PC-3 (cell line): ENCODE measurements around the gene WNT4. TPM values are rescaled to one million over a fixed set of nuclear protein-coding genes. Genes with fewer than 3 reads are reported as not detected.
A peak's percentile ranks its signal among the peaks of the same experiment; 100 is the strongest.

Experiments
- ATAC-seq: fragments of 200-7000 bp; cut with Tn5 transposase; 2 replicates; pipeline ENCODE4 v1.9.1; 2020; ENCODE audit warnings: mild to moderate bottlenecking, moderate library complexity
- Bru-seq: library from RNA; stranded (reverse); fragments of 400-500 nt; gene quantifications from one replicate; lab custom pipeline; 2021; lab: Mats Ljungman, UMichigan
- BruChase-seq, 2 experiments: library from RNA; stranded (reverse); fragments of 400-500 nt; gene quantifications; one replicate each; lab custom pipeline; 2021; lab: Mats Ljungman, UMichigan
- BruUV-seq: library from RNA; stranded (reverse); fragments of 400-500 nt; replicated peaks from 2 replicates; lab custom pipeline; 2021; lab: Mats Ljungman, UMichigan
- CTCF ChIA-PET: fragments of 300-600 bp; sonication (Branson Sonifier 250); formaldehyde crosslinking; loops from one replicate; lab custom pipeline; 2022; ENCODE audit warnings: antibody characterized with exemption; lab: Charles Lee
- POLR2A ChIA-PET: fragments of 300-600 bp; sonication (Branson Sonifier 250); formaldehyde crosslinking; loops from one replicate; lab custom pipeline; 2022; ENCODE audit warnings: antibody characterized with exemption; ENCODE audit not compliant: unreplicated experiment; lab: Charles Lee
- DNase-seq: peaks from one replicate; pipeline ENCODE4 v3.0.0-alpha.2; 2015
- H2AFZ ChIP-seq: fragments of 300-600 bp; sonication (generic); 2 replicates; pipeline ENCODE4 v1.6.0; 2016; ENCODE audit warnings: antibody characterized with exemption, low read length
- H3F3A ChIP-seq: fragments of 300-600 bp; sonication (generic); one replicate; pipeline ENCODE4 v1.6.0; 2017; ENCODE audit warnings: antibody characterized with exemption, low read length, control low read depth, mild to moderate bottlenecking; ENCODE audit not compliant: unreplicated experiment
- H3K27ac ChIP-seq: fragments of 300-600 bp; sonication (generic); 2 replicates; pipeline ENCODE4 v1.5.1; 2016; ENCODE audit warnings: mild to moderate bottlenecking, low read length
- H3K27me3 ChIP-seq: fragments of 300-600 bp; sonication (generic); 2 replicates; pipeline ENCODE4 v1.6.1; 2016; ENCODE audit warnings: low read length, mixed read lengths
- H3K36me3 ChIP-seq: fragments of 300-600 bp; sonication (generic); 2 replicates; pipeline ENCODE4 v1.6.1; 2016; ENCODE audit warnings: low read depth, mixed run types, low read length, mixed read lengths
- H3K4me1 ChIP-seq: fragments of 300-600 bp; sonication (generic); 2 replicates; pipeline ENCODE4 v1.5.1; 2016; ENCODE audit warnings: low read length; ENCODE audit not compliant: insufficient read depth
- H3K4me2 ChIP-seq: fragments of 300-600 bp; sonication (generic); 2 replicates; pipeline ENCODE4 v1.6.0; 2016; ENCODE audit warnings: low read length
- H3K4me3 ChIP-seq: fragments of 300-600 bp; sonication (generic); 2 replicates; pipeline ENCODE4 v1.5.1; 2016; ENCODE audit warnings: mild to moderate bottlenecking, low read length, mixed read lengths
- H3K79me2 ChIP-seq: fragments of 300-600 bp; sonication (generic); 2 replicates; pipeline ENCODE4 v1.6.1; 2017; ENCODE audit warnings: low read length, mixed read lengths
- H3K9ac ChIP-seq: fragments of 300-600 bp; sonication (generic); 2 replicates; pipeline ENCODE4 v1.6.0; 2016; ENCODE audit warnings: mild to moderate bottlenecking, low read length
- H3K9me2 ChIP-seq: fragments of 300-600 bp; sonication (generic); replicated peaks from 2 replicates; pipeline ENCODE4 v1.6.1; 2016; ENCODE audit warnings: mixed run types, low read length, mixed read lengths
- H3K9me3 ChIP-seq: fragments of 300-600 bp; sonication (generic); 2 replicates; pipeline ENCODE4 v1.6.1; 2016; ENCODE audit warnings: low read length, mixed read lengths
- H4K20me1 ChIP-seq: fragments of 300-600 bp; sonication (generic); 2 replicates; pipeline ENCODE4 v1.6.1; 2016; ENCODE audit warnings: low read length, mixed read lengths
- EZH2 ChIP-seq: fragments of 300-600 bp; sonication (generic); IDR thresholded peaks from one replicate; pipeline ENCODE4 v1.6.1; 2017; ENCODE audit warnings: antibody characterized with exemption, mild to moderate bottlenecking, low read length; ENCODE audit not compliant: unreplicated experiment
- EZH2phosphoT487 ChIP-seq: fragments of 300-600 bp; sonication (generic); IDR thresholded peaks from 2 replicates; pipeline ENCODE4 v1.6.1; 2018; ENCODE audit warnings: mild to moderate bottlenecking, antibody characterized with exemption, low read length, borderline replicate concordance
- intact Hi-C: fragments of 100-400 bp; cut with micrococcal nuclease; formaldehyde crosslinking; loops from 2 replicates; pipeline ENCODE4 v1.9.0; 2023
- long read RNA-seq: library from polyadenylated mRNA; unstranded; transcript quantifications from one replicate; pipeline ENCODE4 v2.0.0, GENCODE V29; 2021; ENCODE audit not compliant: unreplicated experiment
- total RNA-seq: library from RNA; depleted of rRNA; stranded (reverse); fragments of >200 nt; gene quantifications from 2 replicates; pipeline ENCODE4 v1.2.3, GENCODE V29; 2014; rRNA removed
- TF ChIP-seq, protein P1 (sequence below): fragments of 300-600 bp; sonication (generic); conservative IDR thresholded peaks from 2 replicates; pipeline ENCODE4 v1.5.1; 2017; ENCODE audit warnings: antibody characterized with exemption, low read depth, mild to moderate bottlenecking, low read length

WNT4 gene
- total RNA-seq (0.51 and 1.4 TPM in 2 replicates), Bru-seq, nascent RNA (percentile 42 among the genes with signal in this experiment), BruChase-seq, experiment 1, labeled RNA remaining after a 6-hour chase (percentile 35 among the genes with signal in this experiment), BruChase-seq, experiment 2, labeled RNA remaining after a 2-hour chase (percentile 41 among the genes with signal in this experiment)
- long read RNA-seq, transcript WNT4-201 (5 exons, 3,845 nt), result major isoform, 26 of 38 reads
- long read RNA-seq, partial matches to known transcripts, result 5 of 38 reads
- long read RNA-seq, other reads (novel, unspliced or antisense), result 7 of 38 reads

DNA sequence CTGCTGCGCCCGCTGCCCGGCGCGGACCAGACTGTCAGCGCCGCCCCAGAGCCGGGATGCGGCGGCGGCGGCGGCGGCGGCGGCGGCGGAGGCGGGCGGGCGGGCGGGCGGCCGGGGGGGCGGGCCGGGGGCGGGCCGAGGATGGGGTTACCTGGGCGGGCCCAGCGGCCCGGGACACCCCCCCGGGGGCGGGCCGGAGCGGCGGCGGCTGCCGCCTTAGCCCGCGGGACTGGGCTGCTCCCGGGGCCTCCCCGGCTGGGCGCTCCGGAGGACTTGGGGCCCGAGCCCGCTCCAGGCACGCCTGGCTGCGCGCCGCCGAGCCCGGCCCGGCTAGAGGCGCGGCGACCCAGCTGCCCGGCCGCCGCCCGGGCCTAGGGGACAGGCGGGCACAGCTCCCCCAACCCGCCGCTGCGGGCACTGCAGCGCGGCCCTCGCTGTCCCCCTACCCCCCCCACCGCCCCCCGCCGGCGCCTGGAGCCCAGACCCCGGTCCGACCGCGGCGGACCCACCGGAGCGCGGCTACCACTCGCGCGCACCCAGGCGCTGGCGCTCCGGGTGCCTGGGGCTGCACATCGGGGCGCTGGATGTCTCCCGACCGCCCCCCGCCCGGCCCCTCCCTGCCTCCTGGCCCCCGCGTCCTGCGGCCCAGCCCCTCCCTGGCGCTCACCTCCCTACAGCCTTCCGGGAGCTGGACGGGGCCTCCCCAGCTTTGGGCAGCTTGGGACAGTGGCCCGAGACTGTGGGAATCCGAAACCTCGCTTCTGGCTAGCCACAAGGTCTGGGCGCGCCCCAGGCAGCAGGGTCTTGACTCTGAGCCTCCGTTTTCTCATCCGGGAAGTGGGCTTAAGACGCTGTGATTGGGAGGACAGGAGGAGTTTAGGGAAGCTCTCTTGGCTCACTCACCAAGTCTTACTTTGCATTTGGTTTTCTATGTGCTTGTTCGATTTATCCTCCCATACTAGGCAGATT lies at the start of gene WNT4:
WNT4 (minus strand) TSS at position 33 of the 969 bp plus-strand sequence. CDS start 175 bp downstream, outside the sequence.
- Histone ChIP-seq H3K79me2 (no peaks in the 10 kb centered on the region), H3K4me3 (peak within 1 kb of the TSS; percentile 73), H2AFZ (peak within 1 kb of the TSS; percentile 75), H3K9ac (no peak within 1 kb of the TSS), H3K36me3 (no peaks in the 10 kb centered on the region), H3K4me2 (peak within 1 kb of the TSS; percentile 97), H3K27ac (no peak within 1 kb of the TSS), H3F3A (no peaks in the 10 kb centered on the region), H3K9me2 (no peaks in the 10 kb centered on the region), H3K4me1 (peaks cover 14% of the 10 kb centered on the region), H3K9me3 (no peaks in the 10 kb centered on the region), H3K27me3 (no peaks in the 10 kb centered on the region), H4K20me1 (no peaks in the 10 kb centered on the region)
- ATAC-seq, result peak; percentile 65
- TF ChIP-seq, protein P1, sequence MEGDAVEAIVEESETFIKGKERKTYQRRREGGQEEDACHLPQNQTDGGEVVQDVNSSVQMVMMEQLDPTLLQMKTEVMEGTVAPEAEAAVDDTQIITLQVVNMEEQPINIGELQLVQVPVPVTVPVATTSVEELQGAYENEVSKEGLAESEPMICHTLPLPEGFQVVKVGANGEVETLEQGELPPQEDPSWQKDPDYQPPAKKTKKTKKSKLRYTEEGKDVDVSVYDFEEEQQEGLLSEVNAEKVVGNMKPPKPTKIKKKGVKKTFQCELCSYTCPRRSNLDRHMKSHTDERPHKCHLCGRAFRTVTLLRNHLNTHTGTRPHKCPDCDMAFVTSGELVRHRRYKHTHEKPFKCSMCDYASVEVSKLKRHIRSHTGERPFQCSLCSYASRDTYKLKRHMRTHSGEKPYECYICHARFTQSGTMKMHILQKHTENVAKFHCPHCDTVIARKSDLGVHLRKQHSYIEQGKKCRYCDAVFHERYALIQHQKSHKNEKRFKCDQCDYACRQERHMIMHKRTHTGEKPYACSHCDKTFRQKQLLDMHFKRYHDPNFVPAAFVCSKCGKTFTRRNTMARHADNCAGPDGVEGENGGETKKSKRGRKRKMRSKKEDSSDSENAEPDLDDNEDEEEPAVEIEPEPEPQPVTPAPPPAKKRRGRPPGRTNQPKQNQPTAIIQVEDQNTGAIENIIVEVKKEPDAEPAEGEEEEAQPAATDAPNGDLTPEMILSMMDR, result no peak
- TF ChIP-seq EZH2, result no peak
- TF ChIP-seq EZH2phosphoT487, result no peak
- POLR2A ChIA-PET, result no interaction called here
- BruUV-seq, result no TSS peak
- DNase-seq, result peak; percentile 42
- intact Hi-C loops, result no loop called here
- CTCF ChIA-PET, result interaction anchor here (0.6 to 0.7 kb wide), 3 partner anchors 11 to 1602 kb away, joined by 3 to 5 read pairs (median 3); no protein-coding TSS in a partner anchor

- no peaks in the 10 kb centered on the region for H3F3A ChIP-seq
- no peaks in the 10 kb centered on the region for H3K27me3 ChIP-seq
- H3K9ac ChIP-seq, result no peak overlapping the region
- no peak overlapping the region for H3K4me3 ChIP-seq
- ChIA-PET CTCF (no interaction called here), POLR2A (no interaction called here)
- DNase-seq (no peak), ATAC-seq (no peak)
- H3K79me2 ChIP-seq, result no peaks in the 10 kb centered on the region
- H3K9me3 ChIP-seq, result no peaks in the 10 kb centered on the region
- H3K4me2 ChIP-seq, result no peak overlapping the region
- no peaks in the 10 kb centered on the region for H3K4me1 ChIP-seq
- no peak overlapping the region for H3K27ac ChIP-seq
- H2AFZ ChIP-seq, result no peak overlapping the region
- TF ChIP-seq, protein P1, result no peak
- TF ChIP-seq EZH2phosphoT487, result no peak
- TF ChIP-seq EZH2, result no peak
- no peaks in the 10 kb centered on the region for H4K20me1 ChIP-seq
- intact Hi-C loops, result no loop called here
- H3K9me2 ChIP-seq, result no peaks in the 10 kb centered on the region
- H3K36me3 ChIP-seq, result no peaks in the 10 kb centered on the region
- BruUV-seq, result no TSS peak
Observed at GRCh38 chr1:22190731-22191130, 47.8 kb upstream of the WNT4 start.
